Body of pancreas (tissue), 4 donors: ENCODE measurements around the gene BMPR1B.

Experiments used
- POLR2A ChIP-seq, 3 donors: fragments of 450-650 bp; IDR thresholded peaks; one replicate each; pipeline ENCODE4 v1.6.1; 2016; ENCODE audit warnings: antibody characterized with exemption in 3 of 3, mild to moderate bottlenecking in 2 of 3
- TF ChIP-seq, protein P1 (sequence below), 7 experiments: fragments of 450-650 bp in 4 of 7; fragments of 200-600 bp in 3 of 7; sonication (generic) in 3 of 7; IDR thresholded peaks; one replicate each; pipeline ENCODE4 v1.5.1; 2016 to 2019; ENCODE audit warnings: antibody characterized with exemption in 7 of 7

- TF ChIP-seq, protein P1, sequence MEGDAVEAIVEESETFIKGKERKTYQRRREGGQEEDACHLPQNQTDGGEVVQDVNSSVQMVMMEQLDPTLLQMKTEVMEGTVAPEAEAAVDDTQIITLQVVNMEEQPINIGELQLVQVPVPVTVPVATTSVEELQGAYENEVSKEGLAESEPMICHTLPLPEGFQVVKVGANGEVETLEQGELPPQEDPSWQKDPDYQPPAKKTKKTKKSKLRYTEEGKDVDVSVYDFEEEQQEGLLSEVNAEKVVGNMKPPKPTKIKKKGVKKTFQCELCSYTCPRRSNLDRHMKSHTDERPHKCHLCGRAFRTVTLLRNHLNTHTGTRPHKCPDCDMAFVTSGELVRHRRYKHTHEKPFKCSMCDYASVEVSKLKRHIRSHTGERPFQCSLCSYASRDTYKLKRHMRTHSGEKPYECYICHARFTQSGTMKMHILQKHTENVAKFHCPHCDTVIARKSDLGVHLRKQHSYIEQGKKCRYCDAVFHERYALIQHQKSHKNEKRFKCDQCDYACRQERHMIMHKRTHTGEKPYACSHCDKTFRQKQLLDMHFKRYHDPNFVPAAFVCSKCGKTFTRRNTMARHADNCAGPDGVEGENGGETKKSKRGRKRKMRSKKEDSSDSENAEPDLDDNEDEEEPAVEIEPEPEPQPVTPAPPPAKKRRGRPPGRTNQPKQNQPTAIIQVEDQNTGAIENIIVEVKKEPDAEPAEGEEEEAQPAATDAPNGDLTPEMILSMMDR (IDR thresholded peaks at IDR 0.05), result no peak
- TF ChIP-seq POLR2A (IDR thresholded peaks at IDR 0.05), result no peak
These were observed 385.2 kb downstream of the BMPR1B start for GRCh38 chr4:95142932-95143331.
